Progenitor cell of endocrine pancreas (in vitro differentiated cells): ENCODE results near the gene CCDC186. TPM values are rescaled to one million over a fixed set of nuclear protein-coding genes. Genes with fewer than 3 reads are reported as not detected.

Source experiments
- DNase-seq: peaks from one replicate; pipeline ENCODE4 v3.0.0; 2021; ENCODE audit warnings: low spot score; ENCODE audit not compliant: unreplicated experiment
- H3K27ac Mint-ChIP-seq: 2 replicates; pipeline ENCODE4 v1.8.0; 2021; ENCODE audit warnings: mild to moderate bottlenecking, moderate library complexity, mixed read lengths
- H3K27me3 Mint-ChIP-seq: 2 replicates; pipeline ENCODE4 v1.8.0; 2021; ENCODE audit warnings: mixed read lengths
- H3K36me3 Mint-ChIP-seq: 2 replicates; pipeline ENCODE4 v1.8.0; 2022; ENCODE audit warnings: mixed read lengths; ENCODE audit not compliant: insufficient read depth
- H3K4me1 Mint-ChIP-seq: 2 replicates; pipeline ENCODE4 v1.8.0; 2021; ENCODE audit warnings: low read depth, mixed read lengths
- H3K4me3 Mint-ChIP-seq: 2 replicates; pipeline ENCODE4 v1.8.0; 2021; ENCODE audit warnings: low read depth, mild to moderate bottlenecking, moderate library complexity, mixed read lengths
- H3K9me3 Mint-ChIP-seq: 2 replicates; pipeline ENCODE4 v1.8.0; 2021; ENCODE audit warnings: low read depth, mixed read lengths
- CTCF ChIP-seq: fragments of 200-600 bp; sonication (generic); IDR thresholded peaks from one replicate; pipeline ENCODE4 v1.5.0; 2021; ENCODE audit warnings: antibody characterized with exemption, mild to moderate bottlenecking; ENCODE audit not compliant: unreplicated experiment
- total RNA-seq: library from RNA; stranded (reverse); gene quantifications from 2 replicates; pipeline ENCODE4 v1.2.1, GENCODE V29; 2021

The CCDC186 gene
- total RNA-seq, 1 donor from 2014 or later = 20.8 TPM

GRCh38 chr10:114110174-114110972 lies 63.6 kb downstream of the CCDC186 start:
- Mint-ChIP-seq H3K4me1 (peaks cover 2% of the 10 kb centered on the region), H3K36me3 (no peaks in the 10 kb centered on the region), H3K4me3 (no peak overlapping the region), H3K9me3 (no peaks in the 10 kb centered on the region), H3K27ac (no peak overlapping the region), H3K27me3 (peaks cover 16% of the 10 kb centered on the region)
- TF ChIP-seq CTCF = peak; percentile 49
- DNase-seq = no peak

- no peak for DNase-seq
- H3K4me1 Mint-ChIP-seq = peaks cover 13% of the 10 kb centered on the region
- no peak overlapping the region for H3K27ac Mint-ChIP-seq
- peak; percentile 59 for TF ChIP-seq CTCF
- no peaks in the 10 kb centered on the region for H3K9me3 Mint-ChIP-seq
- peaks cover 39% of the 10 kb centered on the region for H3K27me3 Mint-ChIP-seq
- no peak overlapping the region for H3K4me3 Mint-ChIP-seq
- no peaks in the 10 kb centered on the region for H3K36me3 Mint-ChIP-seq
Observed at GRCh38 chr10:114103284-114103683, 70.7 kb downstream of the CCDC186 start.

DNA sequence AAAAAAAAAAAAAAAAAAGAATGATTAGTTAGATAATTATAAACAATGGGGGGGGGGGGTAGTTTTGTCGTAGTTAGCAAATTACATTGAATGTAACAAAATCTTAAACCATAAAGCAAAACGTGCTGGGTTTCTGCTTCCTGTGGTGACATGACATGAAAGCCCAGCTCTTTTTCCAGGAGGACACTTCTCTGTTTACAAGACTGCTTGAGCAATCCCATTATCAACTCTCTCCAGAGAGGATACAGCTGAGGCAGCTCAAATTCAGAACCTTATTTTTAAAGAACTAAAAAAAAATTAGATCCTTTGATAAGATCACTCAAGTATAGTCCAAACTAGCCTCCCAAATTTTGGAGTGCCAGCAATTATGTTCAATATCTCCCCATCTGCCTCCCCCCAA lies 71.7 kb downstream of the CCDC186 start:
- peaks cover 13% of the 10 kb centered on the region for H3K4me1 Mint-ChIP-seq
- no peak for DNase-seq
- H3K9me3 Mint-ChIP-seq = no peaks in the 10 kb centered on the region
- peaks cover 37% of the 10 kb centered on the region for H3K27me3 Mint-ChIP-seq
- H3K27ac Mint-ChIP-seq = no peak overlapping the region
- TF ChIP-seq CTCF = no peak
- no peak overlapping the region for H3K4me3 Mint-ChIP-seq
- H3K36me3 Mint-ChIP-seq = no peaks in the 10 kb centered on the region

GRCh38 chr10:114100848-114101741 lies 72.9 kb downstream of the CCDC186 start:
- no peaks in the 10 kb centered on the region for H3K36me3 Mint-ChIP-seq

More at GRCh38 chr10:114100848-114101741, 72.9 kb downstream of the CCDC186 start:
- H3K4me1 Mint-ChIP-seq = peaks cover 13% of the 10 kb centered on the region
- no peak for DNase-seq
- no peaks in the 10 kb centered on the region for H3K9me3 Mint-ChIP-seq
- no peak for TF ChIP-seq CTCF
- H3K27ac Mint-ChIP-seq = no peak overlapping the region
- H3K27me3 Mint-ChIP-seq = peaks cover 45% of the 10 kb centered on the region
- H3K4me3 Mint-ChIP-seq = peak overlapping the region; percentile 46
